22Rv1 (cell line): ENCODE data around the gene COL27A1.

Experiments
- CTCF ChIP-seq: fragments of 450-650 bp; IDR thresholded peaks from 2 replicates; pipeline ENCODE4 v1.5.1; 2017; ENCODE audit warnings: mild to moderate bottlenecking
- ZFX ChIP-seq: fragments of 450-650 bp; IDR thresholded peaks from 2 replicates; pipeline ENCODE4 v1.6.1; 2017; ENCODE audit warnings: antibody characterized with exemption, borderline replicate concordance

- TF ChIP-seq CTCF (no peak), ZFX (no peak)
Observed at GRCh38 chr9:114167591-114168091, 12.3 kb downstream of the COL27A1 start.
